GM10266 (cell line): ENCODE measurements around the gene KIF13A.

ENCODE experiments used
- DNase-seq: peaks from one replicate; pipeline ENCODE4 v3.0.0; 2012; ENCODE audit errors: extremely low spot score
- TF ChIP-seq, protein P1 (sequence below): IDR thresholded peaks from 2 replicates; pipeline ENCODE4 v1.5.1; 2012; ENCODE audit warnings: mild to moderate bottlenecking, low read depth; ENCODE audit not compliant: control insufficient read depth, insufficient read depth; ENCODE audit errors: missing control alignments

KIF13A gene

DNA sequence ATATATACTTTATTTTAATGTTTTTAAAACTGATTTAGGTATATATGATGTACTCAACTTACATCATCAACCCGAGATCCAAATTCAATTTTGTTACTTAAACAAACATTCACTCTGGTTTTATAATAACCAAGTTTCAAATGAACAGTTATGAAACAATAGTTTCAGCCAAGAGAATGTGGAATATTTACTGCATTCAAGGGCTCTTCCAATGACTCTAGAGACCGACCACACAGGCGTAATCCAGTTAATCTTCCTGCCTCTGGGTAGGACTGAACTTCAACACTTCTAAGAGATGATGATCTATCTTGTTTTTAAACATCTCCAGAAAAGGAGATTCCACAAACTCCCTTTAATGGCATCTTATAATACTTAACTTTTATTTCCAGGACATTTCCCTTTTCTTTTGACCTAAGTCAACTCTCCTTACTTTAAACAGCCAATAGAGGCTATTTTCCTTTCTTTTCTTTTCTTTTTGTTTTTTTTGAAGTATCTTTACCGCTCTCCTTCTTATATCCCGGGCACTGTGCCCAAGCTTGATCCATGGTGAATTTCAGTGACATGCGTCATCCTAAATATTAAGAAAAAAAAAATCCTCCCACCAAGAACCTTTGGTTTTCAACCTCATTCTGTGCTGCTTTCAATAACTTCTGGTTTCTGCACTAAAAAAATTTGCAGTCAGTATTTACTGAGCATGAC, 110.1 kb downstream of the KIF13A start:
- no peak for DNase-seq
- TF ChIP-seq, protein P1, sequence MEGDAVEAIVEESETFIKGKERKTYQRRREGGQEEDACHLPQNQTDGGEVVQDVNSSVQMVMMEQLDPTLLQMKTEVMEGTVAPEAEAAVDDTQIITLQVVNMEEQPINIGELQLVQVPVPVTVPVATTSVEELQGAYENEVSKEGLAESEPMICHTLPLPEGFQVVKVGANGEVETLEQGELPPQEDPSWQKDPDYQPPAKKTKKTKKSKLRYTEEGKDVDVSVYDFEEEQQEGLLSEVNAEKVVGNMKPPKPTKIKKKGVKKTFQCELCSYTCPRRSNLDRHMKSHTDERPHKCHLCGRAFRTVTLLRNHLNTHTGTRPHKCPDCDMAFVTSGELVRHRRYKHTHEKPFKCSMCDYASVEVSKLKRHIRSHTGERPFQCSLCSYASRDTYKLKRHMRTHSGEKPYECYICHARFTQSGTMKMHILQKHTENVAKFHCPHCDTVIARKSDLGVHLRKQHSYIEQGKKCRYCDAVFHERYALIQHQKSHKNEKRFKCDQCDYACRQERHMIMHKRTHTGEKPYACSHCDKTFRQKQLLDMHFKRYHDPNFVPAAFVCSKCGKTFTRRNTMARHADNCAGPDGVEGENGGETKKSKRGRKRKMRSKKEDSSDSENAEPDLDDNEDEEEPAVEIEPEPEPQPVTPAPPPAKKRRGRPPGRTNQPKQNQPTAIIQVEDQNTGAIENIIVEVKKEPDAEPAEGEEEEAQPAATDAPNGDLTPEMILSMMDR = no peak

DNA sequence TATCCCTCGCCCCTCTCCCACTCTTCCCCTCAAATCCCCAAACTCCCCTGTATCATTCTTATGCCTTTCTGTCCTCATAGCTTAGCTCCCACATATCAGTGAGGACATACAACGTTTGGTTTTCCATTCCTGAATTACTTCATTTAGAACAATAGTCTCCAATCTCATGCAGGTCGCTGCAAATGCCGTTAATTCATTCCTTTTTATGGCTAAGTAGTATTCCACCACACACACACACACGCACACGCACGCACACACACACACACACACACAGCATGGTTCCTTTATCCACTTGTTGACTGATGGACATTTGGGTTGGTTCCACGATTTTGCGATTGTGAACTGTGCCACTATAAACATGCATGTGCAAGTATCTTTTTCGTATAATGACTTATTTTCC, 112.7 kb downstream of the KIF13A start:
- no peak for DNase-seq

DNA sequence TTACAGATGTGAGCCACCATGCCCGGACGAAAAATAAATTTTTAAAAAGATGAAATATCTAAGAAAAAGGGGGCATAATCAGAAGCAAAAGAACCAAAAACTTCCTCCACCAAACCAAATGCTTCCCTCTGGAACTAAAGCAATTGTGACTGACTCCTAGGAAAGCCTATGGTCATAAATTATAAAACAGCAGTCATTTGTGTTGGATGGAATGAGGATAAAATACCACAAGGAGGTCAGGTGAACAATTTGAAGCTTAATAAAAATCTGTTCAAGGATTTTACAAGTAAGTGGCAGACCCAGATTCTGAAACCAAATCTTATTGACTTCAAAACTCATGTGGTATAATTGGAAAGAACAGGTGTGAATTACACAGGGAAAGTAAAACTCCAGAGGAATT, 114.5 kb downstream of the KIF13A start:
- TF ChIP-seq, protein P1 = no peak
- no peak for DNase-seq

More for the DNA sequence above, 112.7 kb downstream of the KIF13A start:
- TF ChIP-seq, protein P1 = no peak

DNA sequence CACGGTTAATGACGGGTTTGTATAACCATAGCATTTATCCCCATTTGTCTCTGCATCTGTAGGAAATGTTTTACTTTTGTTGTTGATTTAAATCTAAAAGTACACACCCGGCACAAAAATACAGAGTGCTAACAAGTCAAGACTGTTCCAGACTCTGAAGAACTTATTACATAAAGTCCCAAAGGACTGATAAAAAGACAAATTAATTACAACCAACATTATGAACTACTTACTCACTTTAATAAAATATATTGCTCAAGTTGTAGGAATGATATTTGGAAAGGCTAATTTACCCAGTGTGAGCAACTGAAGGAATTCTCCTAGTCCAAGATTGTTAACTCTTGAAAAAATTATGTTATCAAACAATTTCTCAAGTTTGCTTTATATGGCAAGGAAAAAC, 115.6 kb downstream of the KIF13A start:
- DNase-seq = no peak
- TF ChIP-seq, protein P1 = no peak

DNA sequence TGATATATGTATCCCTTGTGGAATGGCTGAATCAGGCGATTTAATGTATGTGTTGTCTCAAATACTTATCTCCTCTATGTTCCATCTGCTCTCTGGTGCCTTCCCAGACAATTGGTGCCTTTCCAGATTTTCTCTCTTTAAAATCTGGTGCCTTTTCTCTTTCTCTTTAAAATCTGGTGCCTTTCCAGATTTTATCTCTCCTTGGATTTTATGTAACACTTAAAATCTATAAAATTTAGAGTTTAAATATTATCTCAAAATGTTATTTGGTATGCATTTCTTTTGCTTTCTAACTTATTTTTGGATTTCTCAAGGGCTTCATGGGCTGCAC, 116.3 kb downstream of the KIF13A start:
- DNase-seq = no peak
- TF ChIP-seq, protein P1 = no peak

DNA sequence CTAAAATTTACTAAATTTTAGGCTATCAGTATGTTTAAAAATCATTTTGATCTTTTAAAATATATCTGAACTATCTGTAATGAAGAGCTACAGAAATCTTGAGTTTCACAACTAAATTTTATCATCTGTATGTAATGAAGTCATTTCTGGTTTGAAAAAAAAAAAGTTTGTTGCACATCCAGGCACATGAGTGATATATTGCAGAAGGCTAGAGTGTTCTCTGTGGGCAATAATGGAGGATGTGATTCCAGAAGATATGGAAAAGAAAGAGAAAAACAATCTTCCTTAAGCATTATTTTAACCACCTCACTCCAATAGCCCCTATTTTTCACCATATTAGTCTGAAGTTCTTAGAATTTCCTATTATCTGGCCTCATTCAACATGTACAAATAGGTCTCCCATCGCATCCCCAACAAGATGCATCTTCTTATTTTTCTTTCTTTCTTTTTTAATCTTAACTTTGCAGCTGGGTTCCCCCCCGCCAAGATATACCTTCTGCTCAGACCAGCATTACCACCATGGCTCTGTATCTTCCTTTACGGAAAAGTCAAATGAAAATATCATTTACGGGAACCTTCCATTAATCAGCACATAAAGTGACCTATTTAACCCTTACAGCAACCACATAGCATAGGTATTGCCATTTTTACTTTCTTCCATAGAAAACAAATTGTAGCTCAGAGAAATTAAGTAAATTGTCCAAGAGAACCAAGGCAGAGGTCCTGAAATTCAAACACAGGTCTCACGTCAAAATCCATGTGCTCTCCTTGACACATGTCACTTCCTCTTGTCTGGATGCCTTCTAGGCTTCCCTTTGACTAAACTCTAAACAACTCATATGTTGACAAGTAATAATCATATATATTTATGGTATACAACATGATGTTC, 116.9 kb downstream of the KIF13A start:
- DNase-seq = no peak
- TF ChIP-seq, protein P1 = no peak

DNA sequence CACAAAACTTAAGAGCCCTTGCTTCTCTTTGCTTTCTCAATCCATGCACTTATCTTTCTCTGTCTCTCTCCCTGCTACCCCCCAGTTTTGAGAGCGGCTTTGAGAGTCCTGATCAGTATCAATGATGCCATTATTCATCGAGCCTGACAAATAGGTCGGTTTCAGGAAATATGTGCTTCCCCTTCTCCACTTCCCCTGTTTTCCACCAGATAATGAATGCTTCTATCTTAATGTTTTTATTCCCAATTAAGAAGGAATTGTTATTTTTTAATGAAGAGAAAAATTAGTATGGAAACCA, 117.7 kb downstream of the KIF13A start:
- TF ChIP-seq, protein P1 = no peak
- DNase-seq = no peak
